ENCODE measurements around the gene EPHB2.

EPHB2 gene

DNA sequence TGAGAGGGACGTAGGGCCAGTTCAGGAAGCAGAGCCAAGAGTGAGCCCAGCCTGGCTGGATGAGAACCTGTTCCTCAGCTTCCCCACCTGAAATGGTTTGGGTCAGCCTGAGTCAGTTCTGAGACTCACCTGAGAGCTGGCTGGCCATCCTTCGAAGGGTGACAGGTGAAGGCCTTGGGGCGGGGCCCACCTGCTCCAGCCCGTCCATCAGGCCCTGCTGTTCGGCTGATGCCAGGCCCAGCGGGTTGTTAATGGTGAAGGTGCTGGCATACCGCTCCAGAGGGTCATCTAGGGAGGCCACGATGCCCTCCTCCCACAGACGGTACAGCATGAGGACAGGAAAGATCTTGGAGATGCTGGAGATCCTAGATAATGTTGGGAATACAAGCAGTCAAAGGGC is 247.9 kb downstream of the EPHB2 start:
- in situ Hi-C loops (cut with HindIII; ENCODE audit: low sequenced_read_pairs) = no loop called here

DNA sequence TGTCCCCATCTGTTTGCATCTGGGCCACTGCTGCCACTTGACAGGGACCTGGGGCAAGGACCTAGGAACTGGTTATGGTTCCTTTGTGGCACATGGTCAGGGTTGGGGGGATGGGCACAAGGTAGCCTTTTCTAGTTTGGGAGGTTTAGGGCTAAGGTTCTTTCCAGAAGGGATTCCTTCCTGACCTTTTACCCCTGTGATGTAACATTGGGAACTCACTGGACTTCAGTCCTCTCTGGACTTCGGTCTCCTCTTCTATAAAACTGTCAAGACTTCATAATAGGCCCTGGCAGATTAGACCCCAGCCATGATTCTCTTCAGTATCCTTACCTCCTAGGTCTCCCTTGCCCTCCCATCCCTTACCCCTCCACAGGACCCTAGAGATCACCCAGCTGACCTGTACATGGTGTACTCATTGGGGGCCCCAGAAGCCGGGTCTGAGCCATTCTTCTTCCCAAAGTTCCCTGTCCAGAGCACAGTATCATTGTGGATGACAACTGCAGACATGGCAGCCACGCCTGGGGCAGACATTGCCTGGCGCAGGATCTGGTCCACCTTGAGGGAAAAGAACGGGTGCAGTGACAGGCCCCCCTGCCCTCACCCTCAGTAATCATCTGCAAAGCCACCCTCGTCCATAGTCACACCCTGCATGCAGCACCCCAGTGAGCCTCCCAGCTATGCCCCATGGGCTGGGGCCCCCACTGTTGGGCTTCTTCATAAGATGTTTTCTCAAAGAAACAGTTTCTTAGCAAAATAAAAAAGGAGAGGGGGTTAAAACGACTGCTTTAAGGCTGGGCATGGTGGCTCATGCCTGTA is 249.1 kb downstream of the EPHB2 start:
- in situ Hi-C loops (cut with HindIII; ENCODE audit: low sequenced_read_pairs) = no loop called here

DNA sequence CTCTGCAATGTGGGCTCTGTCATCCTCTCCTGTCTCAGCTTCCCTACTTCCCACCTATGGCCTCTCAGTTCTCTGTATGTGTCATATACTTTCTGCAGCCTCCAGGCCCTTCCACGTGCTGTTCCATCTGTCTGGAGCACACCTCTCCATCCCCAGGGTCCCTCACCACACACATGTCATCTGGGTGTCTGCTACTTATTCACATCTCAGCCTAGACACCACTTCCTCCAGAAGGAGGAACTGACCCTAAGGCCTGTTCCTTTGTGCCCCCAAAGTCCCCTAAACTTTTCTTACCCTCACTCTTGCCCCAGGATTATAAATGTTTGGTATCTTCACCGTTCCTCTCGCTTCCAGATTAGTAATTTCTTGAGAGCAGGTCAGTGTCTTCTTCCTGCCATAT is 251.9 kb downstream of the EPHB2 start:
- in situ Hi-C loops (cut with HindIII; ENCODE audit: low sequenced_read_pairs) = no loop called here

DNA sequence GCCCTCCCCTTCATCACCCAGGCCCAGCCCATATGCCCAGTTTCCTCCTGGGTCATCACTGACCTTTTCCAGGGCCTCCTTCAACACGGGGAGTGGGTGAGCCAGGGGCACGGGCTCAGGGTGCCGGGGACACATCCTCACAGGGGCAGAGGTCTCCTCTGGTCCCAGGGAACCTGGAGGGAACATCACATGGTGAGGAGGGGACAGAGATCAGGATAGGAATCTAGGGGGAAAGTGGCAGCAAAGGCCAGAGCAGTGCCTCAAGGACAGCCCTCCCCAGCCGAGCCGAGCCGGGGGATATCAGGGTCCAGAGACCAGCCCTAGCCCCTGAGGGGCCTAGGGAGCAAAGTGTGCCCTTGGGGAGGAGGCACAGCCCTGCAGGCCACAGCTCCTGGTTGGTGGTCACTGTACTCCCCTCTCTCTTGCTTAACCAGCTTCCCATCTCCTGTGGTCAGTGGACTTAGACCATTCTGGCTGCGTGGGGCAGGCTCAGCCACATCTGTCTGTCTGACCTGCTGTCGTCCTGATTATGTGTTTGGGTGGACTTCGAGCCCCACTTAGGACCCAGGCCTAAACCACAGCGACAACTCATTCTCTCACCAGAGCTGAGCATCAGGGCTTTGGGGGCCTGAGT is 252.5 kb downstream of the EPHB2 start:
- in situ Hi-C loops (cut with HindIII; ENCODE audit: low sequenced_read_pairs) = no loop called here

DNA sequence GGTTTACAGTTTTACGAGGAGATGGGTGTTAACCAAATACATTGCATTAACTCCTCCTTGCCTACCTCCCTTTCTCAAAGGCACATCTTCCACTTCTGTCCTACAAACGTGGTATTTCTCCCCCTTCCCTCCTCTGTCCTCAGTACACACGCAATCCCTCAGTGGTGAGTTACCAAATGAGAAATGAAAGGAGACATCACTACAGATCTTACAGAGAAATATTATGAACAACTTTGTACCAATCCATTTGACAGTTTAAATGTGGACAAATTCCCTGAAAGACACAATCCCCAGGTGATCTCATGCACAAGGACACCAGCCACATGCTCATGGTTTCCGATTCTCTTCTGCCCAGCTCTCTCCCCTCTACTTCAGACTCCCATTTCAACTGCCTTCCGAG is 255.7 kb downstream of the EPHB2 start:
- in situ Hi-C loops (cut with HindIII; ENCODE audit: low sequenced_read_pairs) = loop anchor here (5.0 kb wide), 1 partner anchor 299 kb away; no protein-coding TSS in a partner anchor

DNA sequence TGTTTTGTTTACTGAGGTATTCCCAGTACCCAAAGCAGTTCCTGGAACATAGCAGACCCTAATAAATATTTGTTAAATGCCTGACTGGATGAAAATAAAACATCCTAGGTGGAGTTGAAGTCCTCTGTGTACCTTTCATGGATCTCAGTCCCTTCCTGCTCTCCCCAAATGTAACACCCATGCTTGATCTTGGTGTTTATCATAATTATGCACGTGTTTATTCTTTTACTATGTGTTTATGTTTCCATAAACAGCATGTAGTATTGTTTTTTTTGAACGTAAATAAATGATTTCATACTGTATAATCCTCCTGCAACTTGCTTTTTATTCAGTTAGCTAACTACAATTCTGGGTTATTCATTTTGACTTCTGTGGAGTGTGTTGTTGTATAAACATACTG is 257.2 kb downstream of the EPHB2 start:
- in situ Hi-C loops (cut with HindIII; ENCODE audit: low sequenced_read_pairs) = loop anchor here (5.0 kb wide), 1 partner anchor 301 kb away; no protein-coding TSS in a partner anchor

DNA sequence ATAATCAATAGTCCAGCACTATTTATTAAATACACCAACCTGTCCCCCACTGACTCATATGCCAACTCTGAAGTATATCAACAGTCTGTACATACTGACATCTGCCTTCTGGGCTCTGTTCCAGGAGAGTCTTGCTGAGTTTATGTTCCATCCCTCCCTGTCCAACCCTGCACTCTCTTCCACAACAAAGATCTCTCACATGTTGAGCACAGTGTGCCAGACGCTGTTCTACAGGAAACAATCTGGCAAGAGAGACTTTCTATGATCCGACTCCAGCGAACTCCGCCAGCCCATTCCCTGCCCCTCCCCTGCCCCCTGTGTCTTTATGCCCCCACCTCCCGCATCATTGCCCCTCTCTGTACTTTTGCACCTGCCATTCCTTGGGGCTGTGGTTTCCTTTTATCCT is 258.7 kb downstream of the EPHB2 start:
- in situ Hi-C loops (cut with HindIII; ENCODE audit: low sequenced_read_pairs) = loop anchor here (5.0 kb wide), 1 partner anchor 302 kb away; no protein-coding TSS in a partner anchor

DNA sequence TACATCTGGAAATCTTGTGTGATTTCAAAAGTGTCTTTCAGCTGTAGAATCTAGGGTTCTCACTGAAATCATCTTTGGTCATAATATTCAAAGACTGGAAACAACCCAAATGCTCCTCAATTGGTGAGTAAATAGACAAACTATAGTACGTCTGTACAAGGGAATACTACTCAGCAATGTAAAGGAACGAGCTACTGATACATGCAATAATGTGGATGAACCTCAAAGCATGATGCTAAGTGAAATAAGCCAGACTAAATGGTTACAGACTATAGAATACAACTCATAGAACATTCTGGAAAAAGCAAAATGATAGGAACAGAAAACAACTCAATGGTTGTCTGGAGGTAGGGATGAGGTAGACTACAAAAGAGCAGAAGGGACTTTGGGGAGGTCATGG is 259.5 kb downstream of the EPHB2 start:
- in situ Hi-C loops (cut with HindIII; ENCODE audit: low sequenced_read_pairs) = no loop called here
